ENCODE measurements around the gene MPPED1. TPM values are rescaled to one million over a fixed set of nuclear protein-coding genes. Genes with fewer than 3 reads are reported as not detected.

Gene MPPED1
- total RNA-seq, 1 experiment from 2014 or later: 0.28 TPM

- H3K79me2 ChIP-seq (ENCODE audit: insufficient read depth, low read length): no peaks in the 10 kb centered on the region
- H2AFZ ChIP-seq (ENCODE audit: low read length): no peak overlapping the region
- H3K4me2 ChIP-seq (ENCODE audit: insufficient read depth, insufficient read length, low read length): no peak overlapping the region
- WGBS (ENCODE audit: extremely low coverage, insufficient read length, low lambda C conversion rate): no CpG with 5 or more reads among the region's 4 CpGs
- H4K8ac ChIP-seq (replicated peaks; ENCODE audit: insufficient read length, low read depth, low read length): no peak overlapping the region
- Mint-ChIP-seq H3K27me3 (ENCODE audit: low read depth) (peaks cover 37% of the 10 kb centered on the region), H3K27ac (no peak overlapping the region), H3K4me1 (peaks cover 5 to 17% of the 10 kb centered on the region in 2 experiments), H3K9me3 (no peaks in the 10 kb centered on the region), H3K36me3 (ENCODE audit: insufficient read depth in 1 of 3, low read depth in 3 of 3) (no peaks in the 10 kb centered on the region), H3K4me3 (no peak overlapping the region)
- no peak overlapping the region for H2BK120ac ChIP-seq (ENCODE audit: low read depth, low read length, poor library complexity, severe bottlenecking)
- H4K91ac ChIP-seq (ENCODE audit: insufficient read length, low read depth, low read length): no peak overlapping the region
- no peak overlapping the region for H3K18ac ChIP-seq (ENCODE audit: insufficient read length, low read depth, low read length)
- H2AK5ac ChIP-seq (ENCODE audit: insufficient read length, low read length): no peak overlapping the region
- H3K27ac ChIP-seq (ENCODE audit: insufficient read length, low read depth, low read length): no peak overlapping the region
- H4K5ac ChIP-seq (ENCODE audit: insufficient read length, low read depth, low read length): no peak overlapping the region
- peaks cover 10% of the 10 kb centered on the region; the same call in 1 of the 2 replicates for H3K27me3 ChIP-seq (ENCODE audit: insufficient read depth, low read length)
- no peak overlapping the region for H2BK20ac ChIP-seq (ENCODE audit: low read depth, low read length, poor library complexity, severe bottlenecking)
- no peaks in the 10 kb centered on the region for H3K23me2 ChIP-seq (ENCODE audit: insufficient read length, low read depth, low read length, poor library complexity, severe bottlenecking)
- no peak overlapping the region for H2BK12ac ChIP-seq (ENCODE audit: insufficient read length, low read depth, low read length)
- no peak overlapping the region for H3K9ac ChIP-seq (ENCODE audit: extremely low read depth, insufficient read length, low read length)
- TF ChIP-seq, protein P1, sequence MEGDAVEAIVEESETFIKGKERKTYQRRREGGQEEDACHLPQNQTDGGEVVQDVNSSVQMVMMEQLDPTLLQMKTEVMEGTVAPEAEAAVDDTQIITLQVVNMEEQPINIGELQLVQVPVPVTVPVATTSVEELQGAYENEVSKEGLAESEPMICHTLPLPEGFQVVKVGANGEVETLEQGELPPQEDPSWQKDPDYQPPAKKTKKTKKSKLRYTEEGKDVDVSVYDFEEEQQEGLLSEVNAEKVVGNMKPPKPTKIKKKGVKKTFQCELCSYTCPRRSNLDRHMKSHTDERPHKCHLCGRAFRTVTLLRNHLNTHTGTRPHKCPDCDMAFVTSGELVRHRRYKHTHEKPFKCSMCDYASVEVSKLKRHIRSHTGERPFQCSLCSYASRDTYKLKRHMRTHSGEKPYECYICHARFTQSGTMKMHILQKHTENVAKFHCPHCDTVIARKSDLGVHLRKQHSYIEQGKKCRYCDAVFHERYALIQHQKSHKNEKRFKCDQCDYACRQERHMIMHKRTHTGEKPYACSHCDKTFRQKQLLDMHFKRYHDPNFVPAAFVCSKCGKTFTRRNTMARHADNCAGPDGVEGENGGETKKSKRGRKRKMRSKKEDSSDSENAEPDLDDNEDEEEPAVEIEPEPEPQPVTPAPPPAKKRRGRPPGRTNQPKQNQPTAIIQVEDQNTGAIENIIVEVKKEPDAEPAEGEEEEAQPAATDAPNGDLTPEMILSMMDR (conservative IDR thresholded peaks at IDR 0.05): no peak
- H3K23ac ChIP-seq (ENCODE audit: insufficient read length, low read depth, low read length): no peak overlapping the region
- no peaks in the 10 kb centered on the region for H3K4me1 ChIP-seq (ENCODE audit: insufficient read depth, low read length)
- no peak for DNase-seq
- no peak overlapping the region for H3K14ac ChIP-seq (ENCODE audit: insufficient read depth, low read length)
- H3K9me3 ChIP-seq (ENCODE audit: control insufficient read depth, low read depth, low read length): no peaks in the 10 kb centered on the region
- H3K79me1 ChIP-seq (ENCODE audit: insufficient read depth, low read depth, low read length, poor library complexity, severe bottlenecking): no peaks in the 10 kb centered on the region
- no peaks in the 10 kb centered on the region for H4K20me1 ChIP-seq (ENCODE audit: control insufficient read depth, insufficient read depth, insufficient read length)
- no peak overlapping the region for H2BK5ac ChIP-seq (ENCODE audit: insufficient read length, low read length)
- no peak overlapping the region for H3K56ac ChIP-seq (ENCODE audit: insufficient read length, low read depth, low read length)
- H2BK15ac ChIP-seq (ENCODE audit: low read depth, low read length): no peak overlapping the region
- no peak overlapping the region for H3T11ph ChIP-seq (ENCODE audit: low read length)
- no peak overlapping the region for H3K4ac ChIP-seq (ENCODE audit: low read depth, low read length)
Measured at GRCh38 chr22:43407591-43407990, 4.2 kb upstream of the MPPED1 start.

Measured in H9 (cell line).